HEK293T (cell line): Measurements from ENCODE around the gene FARP1.

Source experiments
- CTCF ChIA-PET: fragments of 350-600 bp; formaldehyde crosslinking; extraction: SDS; loops from one replicate; lab custom pipeline; 2021; ENCODE audit warnings: antibody characterized with exemption, inconsistent platforms; lab: Yijun Ruan, JAX
- POLR2A ChIA-PET: fragments of 350-600 bp; formaldehyde crosslinking; extraction: SDS; loops from one replicate; lab custom pipeline; 2020; ENCODE audit warnings: antibody characterized with exemption, inconsistent platforms; lab: Yijun Ruan, JAX
- DNase-seq: peaks from one replicate; pipeline ENCODE4 v3.0.0; 2012; ENCODE audit warnings: mixed read lengths; ENCODE audit errors: extremely low spot score
- ARNT ChIP-seq: fragments of 450-650 bp; IDR thresholded peaks from 2 replicates; pipeline ENCODE4 v1.6.1; 2017; ENCODE audit warnings: mild to moderate bottlenecking
- BHLHE40 ChIP-seq: fragments of 450-650 bp; IDR thresholded peaks from 2 replicates; pipeline ENCODE4 v1.6.1; 2016; ENCODE audit warnings: mild to moderate bottlenecking, moderate library complexity, borderline replicate concordance
- CTBP1 ChIP-seq: fragments of 450-650 bp; IDR thresholded peaks from 2 replicates; pipeline ENCODE4 v1.6.1; 2016; ENCODE audit warnings: borderline replicate concordance
- ELF4 ChIP-seq: fragments of 450-650 bp; IDR thresholded peaks from 2 replicates; pipeline ENCODE4 v1.6.1; 2017; ENCODE audit warnings: antibody characterized with exemption
- FOXA1 ChIP-seq: fragments of 450-650 bp; IDR thresholded peaks from 2 replicates; pipeline ENCODE4 v1.6.1; 2016; ENCODE audit warnings: mild to moderate bottlenecking
- FOXK2 ChIP-seq: fragments of 450-650 bp; IDR thresholded peaks from 2 replicates; pipeline ENCODE4 v1.6.1; 2016; ENCODE audit warnings: mild to moderate bottlenecking
- FOXM1 ChIP-seq: fragments of 450-650 bp; IDR thresholded peaks from 2 replicates; pipeline ENCODE4 v1.6.1; 2017; ENCODE audit warnings: mild to moderate bottlenecking, borderline replicate concordance
- HDGF ChIP-seq: fragments of 450-650 bp; IDR thresholded peaks from 2 replicates; pipeline ENCODE4 v1.6.1; 2017; ENCODE audit warnings: antibody characterized with exemption, borderline replicate concordance
- L3MBTL2 ChIP-seq: fragments of 450-650 bp; conservative IDR thresholded peaks from 2 replicates; pipeline ENCODE4 v1.6.1; 2016; ENCODE audit warnings: mild to moderate bottlenecking
- LEF1 ChIP-seq: fragments of 450-650 bp; IDR thresholded peaks from 2 replicates; pipeline ENCODE4 v1.6.1; 2017; ENCODE audit warnings: mild to moderate bottlenecking, borderline replicate concordance
- NFRKB ChIP-seq: fragments of 450-650 bp; IDR thresholded peaks from 2 replicates; pipeline ENCODE4 v1.6.1; 2016; ENCODE audit warnings: mild to moderate bottlenecking, moderate library complexity
- PKNOX1 ChIP-seq: fragments of 450-650 bp; IDR thresholded peaks from 2 replicates; pipeline ENCODE4 v1.6.1; 2016
- SP1 ChIP-seq: fragments of 450-650 bp; IDR thresholded peaks from 2 replicates; pipeline ENCODE4 v1.6.1; 2017
- SUZ12 ChIP-seq: fragments of 450-650 bp; IDR thresholded peaks from 2 replicates; pipeline ENCODE4 v1.6.1; 2016; ENCODE audit warnings: mild to moderate bottlenecking
- TARDBP ChIP-seq: fragments of 450-650 bp; IDR thresholded peaks from 2 replicates; pipeline ENCODE4 v1.6.1; 2016
- ZNF384 ChIP-seq: fragments of 450-650 bp; IDR thresholded peaks from 2 replicates; pipeline ENCODE4 v1.6.1; 2016

The FARP1 gene

GRCh38 chr13:98350746-98351330, 207.9 kb downstream of the FARP1 start:
- TF ChIP-seq ARNT (no peak), FOXM1 (no peak), LEF1 (no peak), SP1 (no peak), CTBP1 (no peak), ZNF384 (no peak), FOXK2 (no peak), TARDBP (no peak), PKNOX1 (no peak), BHLHE40 (no peak), NFRKB (no peak), L3MBTL2 (no peak), HDGF (no peak), SUZ12 (no peak)
- ChIA-PET POLR2A (no interaction called here), CTCF (interaction anchor here (0.8 kb wide), 1 partner anchor 98 kb away, joined by 3 read pairs; no protein-coding TSS in a partner anchor)
- DNase-seq: no peak

- ChIA-PET CTCF (no interaction called here), POLR2A (interaction anchor here (1.1 kb wide), 1 partner anchor 79 kb away, joined by 3 read pairs; no protein-coding TSS in a partner anchor)
- TF ChIP-seq FOXK2 (no peak), ELF4 (no peak), LEF1 (no peak), FOXM1 (no peak), BHLHE40 (no peak), CTBP1 (no peak), SUZ12 (no peak), ZNF384 (no peak), PKNOX1 (no peak), TARDBP (no peak), SP1 (no peak), ARNT (no peak), HDGF (no peak)
Measured at GRCh38 chr13:98351636-98352035, 208.7 kb downstream of the FARP1 start.

DNA sequence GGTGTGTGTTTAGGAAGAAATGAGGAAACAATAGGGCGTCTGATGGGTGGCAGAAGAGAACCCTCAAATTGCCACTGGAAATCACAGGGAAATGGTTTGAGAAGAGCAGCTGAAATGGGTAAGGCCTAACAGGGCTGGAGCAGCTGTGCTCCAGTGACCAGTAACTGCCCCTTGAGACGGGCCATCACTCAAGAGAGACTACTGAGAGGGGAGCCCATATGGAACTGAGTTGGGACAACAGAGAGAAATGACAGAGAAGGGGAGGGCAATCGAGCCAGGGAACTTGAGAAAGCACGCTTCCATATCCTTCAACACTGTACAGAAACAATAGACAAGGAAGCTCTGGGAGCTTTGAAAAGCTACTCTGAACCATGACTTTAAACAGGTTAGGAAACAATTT, 209.3 kb downstream of the FARP1 start:
- TF ChIP-seq HDGF (no peak), ARNT (no peak)
- POLR2A ChIA-PET: interaction anchor here (1.1 kb wide), 1 partner anchor 79 kb away, joined by 3 read pairs; no protein-coding TSS in a partner anchor
- CTCF ChIA-PET: no interaction called here
- no peak for DNase-seq

More at GRCh38 chr13:98351636-98352035, 208.7 kb downstream of the FARP1 start:
- no peak for DNase-seq

DNA sequence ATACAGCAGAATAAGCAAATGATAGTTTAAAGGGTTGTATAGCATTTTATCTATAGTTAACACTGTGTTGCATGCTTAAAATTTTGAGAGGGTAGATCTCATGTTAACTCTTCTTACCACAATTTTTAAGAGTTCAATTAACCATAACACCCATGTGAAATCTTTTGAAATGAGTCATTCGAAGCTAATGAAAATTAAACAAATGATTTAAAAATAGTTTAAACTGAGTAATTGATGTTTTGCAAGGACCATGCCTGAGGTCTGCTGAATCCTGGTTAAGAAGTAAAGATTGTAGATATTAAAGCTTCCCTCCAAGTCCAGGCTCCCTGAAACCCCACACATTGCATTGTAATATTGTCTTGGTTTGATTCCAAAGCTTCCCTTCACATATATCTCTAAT, 210.9 kb downstream of the FARP1 start:
- ChIA-PET CTCF (no interaction called here), POLR2A (no interaction called here)
- TF ChIP-seq ZNF384: no peak
- TF ChIP-seq CTBP1: no peak
- no peak for TF ChIP-seq SP1
- no peak for TF ChIP-seq TARDBP
- TF ChIP-seq L3MBTL2: no peak
- TF ChIP-seq PKNOX1: no peak
- no peak for TF ChIP-seq LEF1
- TF ChIP-seq ELF4: no peak
- no peak for TF ChIP-seq NFRKB
- TF ChIP-seq SUZ12: no peak
- no peak for DNase-seq

DNA sequence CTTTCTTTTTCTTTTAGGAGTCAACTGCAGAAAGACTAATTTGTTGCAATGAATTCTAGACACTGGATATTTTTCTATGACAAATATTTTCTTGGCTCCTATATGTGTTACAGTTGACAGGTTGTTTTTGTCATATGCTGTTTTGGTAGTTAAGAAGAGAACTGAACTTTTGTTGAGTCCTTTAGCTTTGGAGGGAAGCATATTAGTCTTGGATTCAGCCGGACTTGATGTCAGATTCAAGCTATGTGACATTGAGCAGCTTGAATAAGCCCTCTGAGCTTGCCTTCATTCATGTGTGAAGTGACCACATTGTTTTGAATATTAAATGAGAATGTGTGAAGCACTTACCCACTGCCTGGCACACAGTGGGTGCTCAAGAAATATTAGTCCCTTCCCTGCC, 216.0 kb downstream of the FARP1 start:
- no peak for TF ChIP-seq ZNF384
- TF ChIP-seq LEF1: no peak
- no peak for TF ChIP-seq FOXA1
- no peak for TF ChIP-seq SP1
- no peak for TF ChIP-seq FOXK2
- no peak for TF ChIP-seq FOXM1
- no peak for TF ChIP-seq L3MBTL2
- no peak for TF ChIP-seq ELF4
- no peak for TF ChIP-seq HDGF
- TF ChIP-seq ARNT: no peak
- TF ChIP-seq CTBP1: no peak
- no peak for TF ChIP-seq BHLHE40
- no peak for TF ChIP-seq PKNOX1
- TF ChIP-seq TARDBP: no peak
- no peak for TF ChIP-seq SUZ12
- DNase-seq: no peak
- ChIA-PET CTCF (no interaction called here), POLR2A (no interaction called here)

DNA sequence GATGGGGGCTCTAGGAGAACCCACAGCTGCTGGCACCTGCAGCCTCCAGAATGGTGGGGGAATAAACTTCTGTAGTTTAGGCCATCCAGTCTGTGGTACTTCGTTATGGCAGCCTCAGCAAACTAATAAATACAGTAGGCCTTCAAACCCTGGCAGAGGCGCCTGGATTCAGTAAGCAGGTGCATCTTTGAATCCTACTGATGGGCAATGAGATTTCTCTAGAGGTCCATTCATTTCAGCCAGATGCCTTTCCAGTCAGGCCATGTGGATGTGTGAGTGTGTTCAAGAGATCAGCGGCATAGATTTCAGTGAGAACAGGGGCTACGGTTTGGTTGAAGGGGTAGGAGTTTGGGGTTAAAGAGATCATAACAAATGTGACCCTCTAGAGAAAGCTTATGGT, 217.7 kb downstream of the FARP1 start:
- TF ChIP-seq ELF4 (no peak), SUZ12 (no peak), FOXM1 (no peak), TARDBP (no peak), HDGF (no peak), BHLHE40 (no peak), LEF1 (no peak), SP1 (no peak), L3MBTL2 (no peak), ARNT (no peak), FOXA1 (no peak)
- no peak for DNase-seq
- ChIA-PET POLR2A (interaction anchor here (0.7 kb wide), 1 partner anchor 79 kb away, joined by 3 read pairs; no protein-coding TSS in a partner anchor), CTCF (no interaction called here)
